ENCODE data around the gene P3H1. TPM values are rescaled to one million over a fixed set of nuclear protein-coding genes. Genes with fewer than 3 reads are reported as not detected.
"Not testable (repeated sequence)": the region's sequence is repeated elsewhere in the genome, so short reads cannot be mapped to it uniquely, and the experiment has no call there.

The P3H1 gene
- total and polyA plus RNA-seq, 12 donors = 23.7 to 178 (median 46.8) TPM

- H3K27me3 ChIP-seq = no peaks in the 10 kb centered on the region
- H3K9me3 ChIP-seq (replicated peaks in 1 of 3) = no peaks in the 10 kb centered on the region
- intact Hi-C loops (cut with DNase I) = no loop called here
- TF ChIP-seq POLR2A (IDR thresholded peaks at IDR 0.05) = no peak
- TF ChIP-seq, protein P1, sequence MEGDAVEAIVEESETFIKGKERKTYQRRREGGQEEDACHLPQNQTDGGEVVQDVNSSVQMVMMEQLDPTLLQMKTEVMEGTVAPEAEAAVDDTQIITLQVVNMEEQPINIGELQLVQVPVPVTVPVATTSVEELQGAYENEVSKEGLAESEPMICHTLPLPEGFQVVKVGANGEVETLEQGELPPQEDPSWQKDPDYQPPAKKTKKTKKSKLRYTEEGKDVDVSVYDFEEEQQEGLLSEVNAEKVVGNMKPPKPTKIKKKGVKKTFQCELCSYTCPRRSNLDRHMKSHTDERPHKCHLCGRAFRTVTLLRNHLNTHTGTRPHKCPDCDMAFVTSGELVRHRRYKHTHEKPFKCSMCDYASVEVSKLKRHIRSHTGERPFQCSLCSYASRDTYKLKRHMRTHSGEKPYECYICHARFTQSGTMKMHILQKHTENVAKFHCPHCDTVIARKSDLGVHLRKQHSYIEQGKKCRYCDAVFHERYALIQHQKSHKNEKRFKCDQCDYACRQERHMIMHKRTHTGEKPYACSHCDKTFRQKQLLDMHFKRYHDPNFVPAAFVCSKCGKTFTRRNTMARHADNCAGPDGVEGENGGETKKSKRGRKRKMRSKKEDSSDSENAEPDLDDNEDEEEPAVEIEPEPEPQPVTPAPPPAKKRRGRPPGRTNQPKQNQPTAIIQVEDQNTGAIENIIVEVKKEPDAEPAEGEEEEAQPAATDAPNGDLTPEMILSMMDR (IDR thresholded peaks at IDR 0.05) = no peak
- H3K4me3 ChIP-seq = no peak overlapping the region
- H3K4me1 ChIP-seq (replicated peaks in 1 of 2) = peaks cover 9 to 23% of the 10 kb centered on the region in 2 donors
- peak overlapping the region in 3 of 5 donors; percentile 13 to 59 (median 59) for H3K27ac ChIP-seq
- H3K36me3 ChIP-seq (replicated peaks in 1 of 2) = peaks cover 0 to 68% of the 10 kb centered on the region in 2 donors
- WGBS, 4 donors = 41 to 73% (median 58%) methylated on average over 1 of the region's 1 CpG
- DNase-seq = no peak
Measured at GRCh38 chr1:42753070-42753469, 13.8 kb downstream of the P3H1 start.

- WGBS, 4 donors = 94 to 97% (median 94%) methylated on average over 6 of the region's 6 CpGs
- Histone ChIP-seq H3K27ac (no peak overlapping the region), H3K4me1 (replicated peaks in 1 of 2) (peaks cover 9 to 23% of the 10 kb centered on the region in 2 donors), H3K9me3 (replicated peaks in 1 of 3) (no peaks in the 10 kb centered on the region), H3K36me3 (replicated peaks in 1 of 2) (peaks cover 0 to 60% of the 10 kb centered on the region in 2 donors), H3K4me3 (no peak overlapping the region), H3K27me3 (no peaks in the 10 kb centered on the region)
- intact Hi-C loops (cut with DNase I) = no loop called here
- TF ChIP-seq POLR2A (IDR thresholded peaks at IDR 0.05) = no peak
- TF ChIP-seq, protein P1 (IDR thresholded peaks at IDR 0.05) = no peak
- DNase-seq = peak in 1 of 7 donors; percentile 4
Measured at GRCh38 chr1:42752284-42752683, 14.5 kb downstream of the P3H1 start.

- intact Hi-C loops (cut with DNase I); H3K9me3 ChIP-seq (replicated peaks in 1 of 3); H3K27me3 ChIP-seq; H3K27ac ChIP-seq; DNase-seq; H3K4me3 ChIP-seq: not testable (repeated sequence)
- Histone ChIP-seq H3K4me1 (replicated peaks in 1 of 2) (peaks cover 9 to 23% of the 10 kb centered on the region in 2 donors), H3K36me3 (replicated peaks in 1 of 2) (peaks cover 0 to 55% of the 10 kb centered on the region in 2 donors)
- 91 to 97% (median 94%) methylated on average over 8 of the region's 8 CpGs for WGBS, 4 donors
Measured at GRCh38 chr1:42751511-42752070, 15.2 kb downstream of the P3H1 start.

- WGBS, 4 donors = 94 to 98% (median 96%) methylated on average over 12 of the region's 12 CpGs
- peaks cover 9 to 23% of the 10 kb centered on the region in 2 donors for H3K4me1 ChIP-seq (replicated peaks in 1 of 2)
- no peaks in the 10 kb centered on the region for H3K9me3 ChIP-seq (replicated peaks in 1 of 3)
- no peak overlapping the region for H3K4me3 ChIP-seq
- no peak overlapping the region for H3K27ac ChIP-seq
- intact Hi-C loops (cut with DNase I) = no loop called here
- H3K27me3 ChIP-seq = no peaks in the 10 kb centered on the region
- H3K36me3 ChIP-seq (replicated peaks in 1 of 2) = peaks cover 0 to 49% of the 10 kb centered on the region in 2 donors
- peak in 1 of 7 donors; percentile 14 for DNase-seq
- TF ChIP-seq, protein P1 (IDR thresholded peaks at IDR 0.05) = no peak
- TF ChIP-seq POLR2A (IDR thresholded peaks at IDR 0.05) = no peak
Measured at GRCh38 chr1:42750041-42750440, 16.8 kb downstream of the P3H1 start.

Measured in adrenal gland (tissue), 12 donors.